Measurements from ENCODE around the gene EMILIN2.
"Not testable (repeated sequence)": the region's sequence is repeated elsewhere in the genome, so short reads cannot be mapped to it uniquely, and the experiment has no call there.

The EMILIN2 gene

GRCh38 chr18:2901423-2901985, 54.7 kb downstream of the EMILIN2 start:
- DNase-seq: no peak

GRCh38 chr18:2902327-2902726, 55.5 kb downstream of the EMILIN2 start:
- DNase-seq: no peak

- DNase-seq: no peak
Observed at GRCh38 chr18:2903006-2903405, 56.2 kb downstream of the EMILIN2 start.

- DNase-seq: peak; percentile 15
Observed at GRCh38 chr18:2905854-2906703, 59.3 kb downstream of the EMILIN2 start.

- no peak for DNase-seq
Observed at GRCh38 chr18:2906704-2907549, 60.1 kb downstream of the EMILIN2 start.

- DNase-seq: no peak
Observed at GRCh38 chr18:2907550-2908135, 60.8 kb downstream of the EMILIN2 start.

GRCh38 chr18:2908166-2908945, 61.5 kb downstream of the EMILIN2 start:
- no peak for DNase-seq

GRCh38 chr18:2908946-2909335, 62.1 kb downstream of the EMILIN2 start:
- no peak for DNase-seq

- no peak for DNase-seq
Observed at GRCh38 chr18:2909431-2910140, 62.8 kb downstream of the EMILIN2 start.

GRCh38 chr18:2910261-2910660, 63.5 kb downstream of the EMILIN2 start:
- no peak for DNase-seq

- no peak for DNase-seq
Observed at GRCh38 chr18:2910751-2911425, 64.1 kb downstream of the EMILIN2 start.

- no peak for DNase-seq
Observed at GRCh38 chr18:2911533-2911932, 64.7 kb downstream of the EMILIN2 start.

- no peak for DNase-seq
Observed at GRCh38 chr18:2912357-2913299, 65.8 kb downstream of the EMILIN2 start.

GRCh38 chr18:2913398-2914005, 66.7 kb downstream of the EMILIN2 start:
- DNase-seq: no peak

- no peak for DNase-seq
Observed at GRCh38 chr18:2914185-2914880, 67.5 kb downstream of the EMILIN2 start.

- no peak for DNase-seq
Observed at GRCh38 chr18:2914881-2915240, 68.1 kb downstream of the EMILIN2 start.

GRCh38 chr18:2915486-2915885, 68.7 kb downstream of the EMILIN2 start:
- DNase-seq: not testable (repeated sequence)

GRCh38 chr18:2916184-2916583, 69.4 kb downstream of the EMILIN2 start:
- DNase-seq: no peak

All from NCI-H748 treated with DMSO at 0.1 percent for 48 hours (cell line).